Measurements from ENCODE around the gene ARSA. TPM values are rescaled to one million over a fixed set of nuclear protein-coding genes. Genes with fewer than 3 reads are reported as not detected.

Gene ARSA
- total and polyA plus RNA-seq, 2 of the 13 experiments (the other 11 are each of a cell fraction or from before 2014, with no cell fraction given) = 9.0 to 11.5 TPM

DNA sequence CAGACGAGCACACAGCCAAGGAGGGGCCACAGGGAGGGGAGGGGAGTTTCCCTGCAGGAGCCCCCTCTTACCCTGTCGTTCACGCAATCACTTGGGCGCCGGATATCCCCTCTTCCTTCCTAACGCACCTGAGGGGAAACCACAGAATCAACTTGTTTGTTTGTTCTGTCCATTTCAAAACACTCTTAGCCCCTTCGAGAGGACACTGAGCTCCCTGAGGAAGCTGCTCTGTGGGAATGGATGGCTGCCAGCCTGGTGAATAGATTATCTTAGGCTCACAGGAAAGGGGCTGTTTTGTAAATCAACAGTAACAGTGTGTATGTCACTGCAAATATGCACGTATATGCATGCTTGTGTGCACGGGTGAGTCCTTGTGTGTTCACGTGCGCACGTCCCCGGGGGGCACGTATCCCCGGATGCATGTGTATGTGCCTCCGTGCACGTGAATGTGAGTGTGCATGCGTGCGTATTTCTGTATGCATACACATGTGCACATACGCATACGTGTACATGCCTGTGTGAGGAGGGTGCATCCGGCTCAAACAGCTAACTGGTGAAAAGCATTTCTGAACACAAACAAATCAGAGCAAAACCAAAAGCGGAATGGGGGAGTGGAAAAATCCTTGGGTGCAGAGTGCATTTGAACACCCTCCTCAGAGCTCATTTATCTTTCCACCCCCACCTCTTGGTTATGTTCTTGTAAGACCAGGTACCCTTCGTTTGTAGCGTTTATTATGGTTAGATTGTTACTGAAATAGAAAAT, 7.2 kb downstream of the ARSA start (continued):
- TF ChIP-seq TCF7 (IDR thresholded peaks at IDR 0.05; ENCODE audit: low read depth) (no peak), ZMAT3 (CRISPR knock-in tag; conservative IDR thresholded peaks at IDR 0.05) (no peak), ZFYVE20 (CRISPR knock-in tag; IDR thresholded peaks at IDR 0.05; ENCODE audit: borderline replicate concordance, low read depth) (no peak), ETV6 (CRISPR knock-in tag; conservative IDR thresholded peaks at IDR 0.05) (no peak), KAT8 (CRISPR knock-in tag; IDR thresholded peaks at IDR 0.05) (0 out of 2 replicates have a peak, but pooled peaks have one; percentile 10), ZNF879 (CRISPR knock-in tag; IDR thresholded peaks at IDR 0.05) (no peak), NRL (CRISPR knock-in tag; IDR thresholded peaks at IDR 0.05; ENCODE audit: borderline replicate concordance) (no peak; the same call in 1 of the 2 replicates), ZNF383 (CRISPR knock-in tag; IDR thresholded peaks at IDR 0.05; ENCODE audit: borderline replicate concordance) (no peak), ZNF260 (CRISPR knock-in tag; IDR thresholded peaks at IDR 0.05; ENCODE audit: borderline replicate concordance, low read depth) (no peak), MATR3 (CRISPR knock-in tag; IDR thresholded peaks at IDR 0.05) (no peak), ZNF230 (CRISPR knock-in tag; IDR thresholded peaks at IDR 0.05) (no peak; the same call in 1 of the 2 replicates), SP1 (IDR thresholded peaks at IDR 0.05) (no peak), SP1 (CRISPR knock-in tag; IDR thresholded peaks at IDR 0.05) (no peak), ZNF354B (CRISPR knock-in tag; IDR thresholded peaks at IDR 0.05) (no peak), NFATC3 (CRISPR knock-in tag; IDR thresholded peaks at IDR 0.05) (no peak), RXRB (CRISPR knock-in tag; IDR thresholded peaks at IDR 0.05; ENCODE audit: borderline replicate concordance) (no peak), RAD21 (CRISPR knock-in tag; IDR thresholded peaks at IDR 0.05) (no peak), ZNF180 (CRISPR knock-in tag; IDR thresholded peaks at IDR 0.05; ENCODE audit: borderline replicate concordance, low read depth) (no peak), CEBPB (IDR thresholded peaks at IDR 0.05; ENCODE audit: borderline replicate concordance, low read depth, low read length) (no peak), RAD51 (IDR thresholded peaks at IDR 0.05; ENCODE audit: borderline replicate concordance) (no peak), LCORL (IDR thresholded peaks at IDR 0.05) (no peak), LCORL (CRISPR knock-in tag; IDR thresholded peaks at IDR 0.05) (peak; percentile 70), ZNF20 (CRISPR knock-in tag; IDR thresholded peaks at IDR 0.05) (no peak), ZSCAN21 (CRISPR knock-in tag; IDR thresholded peaks at IDR 0.05; ENCODE audit: borderline replicate concordance) (no peak; the same call in 1 of the 2 replicates), FOXO1 (CRISPR knock-in tag; IDR thresholded peaks at IDR 0.05) (peak; percentile 47; the same call in 1 of the 2 replicates), YY1 (IDR thresholded peaks at IDR 0.05; ENCODE audit: insufficient read depth, insufficient replicate concordance, low read depth, low read length) (no peak), PCBP2 (optimal IDR thresholded peaks at IDR 0.05; ENCODE audit: low read depth, low read length, poor library complexity, severe bottlenecking) (no peak), PHF5A (CRISPR knock-in tag; IDR thresholded peaks at IDR 0.05; ENCODE audit: low read depth, unreplicated experiment) (no peak)
- TF ChIP-seq, protein P1, sequence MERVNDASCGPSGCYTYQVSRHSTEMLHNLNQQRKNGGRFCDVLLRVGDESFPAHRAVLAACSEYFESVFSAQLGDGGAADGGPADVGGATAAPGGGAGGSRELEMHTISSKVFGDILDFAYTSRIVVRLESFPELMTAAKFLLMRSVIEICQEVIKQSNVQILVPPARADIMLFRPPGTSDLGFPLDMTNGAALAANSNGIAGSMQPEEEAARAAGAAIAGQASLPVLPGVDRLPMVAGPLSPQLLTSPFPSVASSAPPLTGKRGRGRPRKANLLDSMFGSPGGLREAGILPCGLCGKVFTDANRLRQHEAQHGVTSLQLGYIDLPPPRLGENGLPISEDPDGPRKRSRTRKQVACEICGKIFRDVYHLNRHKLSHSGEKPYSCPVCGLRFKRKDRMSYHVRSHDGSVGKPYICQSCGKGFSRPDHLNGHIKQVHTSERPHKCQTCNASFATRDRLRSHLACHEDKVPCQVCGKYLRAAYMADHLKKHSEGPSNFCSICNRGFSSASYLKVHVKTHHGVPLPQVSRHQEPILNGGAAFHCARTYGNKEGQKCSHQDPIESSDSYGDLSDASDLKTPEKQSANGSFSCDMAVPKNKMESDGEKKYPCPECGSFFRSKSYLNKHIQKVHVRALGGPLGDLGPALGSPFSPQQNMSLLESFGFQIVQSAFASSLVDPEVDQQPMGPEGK (CRISPR knock-in tag; IDR thresholded peaks at IDR 0.05) = peak; percentile 90
- TF ChIP-seq, protein P2, sequence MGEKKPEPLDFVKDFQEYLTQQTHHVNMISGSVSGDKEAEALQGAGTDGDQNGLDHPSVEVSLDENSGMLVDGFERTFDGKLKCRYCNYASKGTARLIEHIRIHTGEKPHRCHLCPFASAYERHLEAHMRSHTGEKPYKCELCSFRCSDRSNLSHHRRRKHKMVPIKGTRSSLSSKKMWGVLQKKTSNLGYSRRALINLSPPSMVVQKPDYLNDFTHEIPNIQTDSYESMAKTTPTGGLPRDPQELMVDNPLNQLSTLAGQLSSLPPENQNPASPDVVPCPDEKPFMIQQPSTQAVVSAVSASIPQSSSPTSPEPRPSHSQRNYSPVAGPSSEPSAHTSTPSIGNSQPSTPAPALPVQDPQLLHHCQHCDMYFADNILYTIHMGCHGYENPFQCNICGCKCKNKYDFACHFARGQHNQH (CRISPR knock-in tag; IDR thresholded peaks at IDR 0.05) = no peak

Data from HepG2 (cell line).